ENCODE data around the gene PRSS2. TPM values are rescaled to one million over a fixed set of nuclear protein-coding genes. Genes with fewer than 3 reads are reported as not detected.

The PRSS2 gene
- total RNA-seq, 4 donors from 2014 or later: 1.2 TPM; not detected in 3

DNA sequence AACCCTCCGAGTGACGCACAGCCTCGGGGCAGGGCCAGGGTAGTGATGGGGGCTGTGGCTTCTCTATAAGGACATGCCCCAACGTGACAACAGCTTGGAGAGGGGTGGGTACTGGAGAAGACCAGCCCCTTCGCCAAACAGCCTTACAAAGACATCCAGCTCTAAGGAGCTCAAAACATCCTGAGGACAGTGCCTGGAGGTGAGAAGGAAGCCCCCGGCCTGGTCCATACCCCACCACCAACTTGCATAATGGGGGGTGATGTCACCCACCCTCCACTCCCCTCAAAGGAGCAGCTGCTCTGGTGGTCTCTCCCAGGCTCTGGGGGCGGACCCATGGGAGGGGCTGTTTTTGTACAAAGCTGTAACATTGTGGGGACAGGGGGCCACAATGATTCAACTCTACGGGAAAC is 15.1 kb downstream of the PRSS2 start:
- no peak for DNase-seq (ENCODE audit: low spot score in 2 of 2)
- no peak overlapping the region for H3K4me3 ChIP-seq (ENCODE audit: low read depth, poor library complexity, severe bottlenecking)
- TF ChIP-seq CTCF (IDR thresholded peaks at IDR 0.05): no peak
- TF ChIP-seq POLR2A (IDR thresholded peaks at IDR 0.05): no peak
- intact Hi-C loops (cut with DNase I; ENCODE audit: low total_unique reads): loop anchor here (10.0 kb wide), 1 partner anchor 301 kb away; no protein-coding TSS in a partner anchor
- WGBS, 2 donors: 75 to 77% methylated on average over 8 of the region's 8 CpGs

GRCh38 chr7:142787034-142787768 is 16.4 kb downstream of the PRSS2 start:
- no peak overlapping the region for H3K4me3 ChIP-seq (ENCODE audit: low read depth, poor library complexity, severe bottlenecking)
- intact Hi-C loops (cut with DNase I; ENCODE audit: low total_unique reads): loop anchor here (10.0 kb wide), 1 partner anchor 302 kb away; no protein-coding TSS in a partner anchor
- WGBS, 2 donors: 83 to 87% methylated on average over 11 of the region's 11 CpGs
- DNase-seq (ENCODE audit: low spot score in 2 of 2): no peak
- no peak for TF ChIP-seq POLR2A (IDR thresholded peaks at IDR 0.05)

GRCh38 chr7:142787783-142788182 is 17.0 kb downstream of the PRSS2 start:
- no peak overlapping the region for H3K4me3 ChIP-seq (ENCODE audit: low read depth, poor library complexity, severe bottlenecking)
- DNase-seq (ENCODE audit: low spot score in 2 of 2): no peak
- TF ChIP-seq POLR2A (IDR thresholded peaks at IDR 0.05) (no peak), CTCF (IDR thresholded peaks at IDR 0.05) (no peak)
- WGBS, 2 donors: 90 to 91% methylated on average over 6 of the region's 6 CpGs
- intact Hi-C loops (cut with DNase I; ENCODE audit: low total_unique reads): loop anchor here (10.0 kb wide), 1 partner anchor 303 kb away; no protein-coding TSS in a partner anchor

- DNase-seq (ENCODE audit: low spot score in 2 of 2): no peak
- intact Hi-C loops (cut with DNase I; ENCODE audit: low total_unique reads): loop anchor here (10.0 kb wide), 1 partner anchor 304 kb away; no protein-coding TSS in a partner anchor
- 83 to 88% methylated on average over 10 of the region's 10 CpGs for WGBS, 2 donors
- no peak overlapping the region for H3K4me3 ChIP-seq (ENCODE audit: low read depth, poor library complexity, severe bottlenecking)
- TF ChIP-seq POLR2A (IDR thresholded peaks at IDR 0.05) (no peak), CTCF (IDR thresholded peaks at IDR 0.05) (no peak)
Measured at GRCh38 chr7:142788303-142789289, 17.8 kb downstream of the PRSS2 start.

GRCh38 chr7:142789441-142789840 is 18.7 kb downstream of the PRSS2 start:
- intact Hi-C loops (cut with DNase I; ENCODE audit: low total_unique reads): loop anchor here (10.0 kb wide), 1 partner anchor 305 kb away; no protein-coding TSS in a partner anchor
- WGBS, 2 donors: 87 to 92% methylated on average over 2 of the region's 2 CpGs
- no peak for DNase-seq (ENCODE audit: low spot score in 2 of 2)
- TF ChIP-seq CTCF (IDR thresholded peaks at IDR 0.05) (no peak), POLR2A (IDR thresholded peaks at IDR 0.05) (no peak)
- H3K4me3 ChIP-seq (ENCODE audit: low read depth, poor library complexity, severe bottlenecking): no peak overlapping the region

GRCh38 chr7:142790056-142790455 is 19.3 kb downstream of the PRSS2 start:
- WGBS, 2 donors: 87 to 90% methylated on average over 3 of the region's 3 CpGs
- intact Hi-C loops (cut with DNase I; ENCODE audit: low total_unique reads): no loop called here
- DNase-seq (ENCODE audit: low spot score in 2 of 2): no peak
- no peak overlapping the region for H3K4me3 ChIP-seq (ENCODE audit: low read depth, poor library complexity, severe bottlenecking)
- TF ChIP-seq POLR2A (IDR thresholded peaks at IDR 0.05) (no peak), CTCF (IDR thresholded peaks at IDR 0.05) (no peak)

Measured in lower leg skin (tissue), 4 donors.